Measurements from ENCODE around the gene RNF112.

Gene RNF112

DNA sequence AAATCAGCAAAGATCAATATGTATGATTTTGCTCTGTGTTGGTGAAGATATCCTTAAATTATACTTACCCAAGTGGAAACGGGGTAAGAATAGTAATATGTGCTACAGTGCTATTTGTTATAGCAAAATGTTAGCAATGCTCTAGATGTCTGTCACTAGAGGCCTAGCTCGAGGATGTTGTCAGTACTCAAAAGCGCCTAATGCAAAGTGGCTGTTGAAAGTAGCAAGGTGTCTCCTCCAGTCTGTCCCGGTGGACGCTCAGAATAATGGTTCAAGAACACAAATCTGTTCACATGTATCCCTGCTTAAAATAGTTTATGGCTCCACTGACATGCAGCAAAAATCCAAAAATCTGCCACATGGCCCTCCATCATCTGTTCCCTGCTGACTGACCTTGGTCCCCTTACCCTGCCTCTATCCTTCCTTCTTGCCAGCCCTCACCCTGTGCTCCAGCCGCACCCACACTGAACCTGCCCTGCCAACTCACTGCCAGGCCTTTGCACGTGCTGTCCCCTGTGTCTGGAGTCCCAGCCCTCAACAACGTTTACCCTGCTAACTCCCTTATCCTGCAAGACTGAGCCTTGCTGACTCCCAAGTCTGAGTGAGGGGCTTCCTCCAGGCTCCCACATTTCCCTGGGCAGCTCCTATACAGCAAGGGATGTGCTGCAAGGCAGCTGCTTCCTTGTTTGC, 9.6 kb upstream of the RNF112 start:
- no peaks in the 10 kb centered on the region for H3K9me3 ChIP-seq (replicated peaks in 1 of 11)
- no peak overlapping the region for H3K4me3 ChIP-seq
- no peaks in the 10 kb centered on the region for H3K36me3 ChIP-seq
- no peak overlapping the region for H3K9ac ChIP-seq
- no peak overlapping the region for H3K27ac ChIP-seq
- no peaks in the 10 kb centered on the region for H3K27me3 ChIP-seq
- no peaks in the 10 kb centered on the region for H4K20me1 ChIP-seq
- peaks cover 0 to 39% (median 12%) of the 10 kb centered on the region in 10 experiments; a peak in 13 of 20 replicates for H3K4me1 ChIP-seq
- H3K4me2 ChIP-seq: no peak overlapping the region
- TF ChIP-seq Cebpa-rat (IDR thresholded peaks at IDR 0.05): no peak

DNA sequence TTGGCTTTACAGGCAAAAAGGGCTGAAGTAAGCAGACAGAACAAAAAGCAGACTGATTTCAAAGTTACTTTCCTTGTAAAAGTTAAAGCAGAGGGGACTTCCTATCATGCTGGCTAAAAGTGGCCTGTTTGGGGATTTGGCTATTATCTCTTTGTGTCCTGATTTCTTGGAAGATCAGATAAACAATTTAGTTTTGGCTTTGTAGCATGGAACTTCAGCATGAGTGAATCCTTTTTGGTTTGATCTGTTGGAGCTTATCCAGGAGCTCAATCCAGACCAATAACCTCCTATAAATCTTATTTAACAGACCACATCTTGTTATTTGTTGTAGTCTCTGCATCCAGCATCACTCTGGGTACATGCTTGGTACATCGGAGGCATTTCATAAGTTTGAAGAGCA, 8.9 kb upstream of the RNF112 start:
- Histone ChIP-seq H3K36me3 (no peaks in the 10 kb centered on the region), H3K9me3 (replicated peaks in 1 of 11) (no peaks in the 10 kb centered on the region), H3K4me2 (no peak overlapping the region), H4K20me1 (no peaks in the 10 kb centered on the region), H3K4me3 (no peak overlapping the region), H3K4me1 (peaks cover 0 to 38% (median 12%) of the 10 kb centered on the region in 10 experiments; a peak in 13 of 20 replicates), H3K27me3 (no peaks in the 10 kb centered on the region), H3K9ac (no peak overlapping the region), H3K27ac (no peak overlapping the region)
- no peak for TF ChIP-seq Cebpa-rat (IDR thresholded peaks at IDR 0.05)

DNA sequence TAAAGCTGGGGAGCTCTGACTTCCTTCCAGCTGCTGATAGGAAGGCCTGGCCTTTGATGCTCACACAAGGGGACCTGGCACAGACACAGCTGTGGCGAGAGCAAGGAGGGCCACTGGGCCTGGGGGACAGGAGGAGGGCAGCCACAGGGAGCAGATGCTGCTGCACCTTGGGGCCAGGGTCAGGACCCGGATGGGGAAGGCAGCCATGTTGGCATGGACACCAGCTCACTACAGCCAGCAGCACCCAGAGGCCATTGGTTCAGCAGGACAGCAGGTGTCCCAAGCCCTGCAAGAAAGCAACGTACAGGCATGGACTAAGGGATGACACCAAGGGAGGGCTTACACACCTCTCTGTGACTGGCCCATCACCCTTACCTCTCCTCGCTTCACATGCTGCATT, 8.0 kb upstream of the RNF112 start:
- H3K4me3 ChIP-seq: no peak overlapping the region
- no peak overlapping the region for H3K27ac ChIP-seq
- no peaks in the 10 kb centered on the region for H3K9me3 ChIP-seq (replicated peaks in 1 of 11)
- no peaks in the 10 kb centered on the region for H3K36me3 ChIP-seq
- no peak overlapping the region for H3K9ac ChIP-seq
- H3K4me1 ChIP-seq: peaks cover 0 to 30% (median 10%) of the 10 kb centered on the region in 10 experiments; a peak in 13 of 20 replicates
- H3K27me3 ChIP-seq: no peaks in the 10 kb centered on the region
- H3K4me2 ChIP-seq: no peak overlapping the region
- TF ChIP-seq Cebpa-rat (IDR thresholded peaks at IDR 0.05): no peak
- H4K20me1 ChIP-seq: no peaks in the 10 kb centered on the region

DNA sequence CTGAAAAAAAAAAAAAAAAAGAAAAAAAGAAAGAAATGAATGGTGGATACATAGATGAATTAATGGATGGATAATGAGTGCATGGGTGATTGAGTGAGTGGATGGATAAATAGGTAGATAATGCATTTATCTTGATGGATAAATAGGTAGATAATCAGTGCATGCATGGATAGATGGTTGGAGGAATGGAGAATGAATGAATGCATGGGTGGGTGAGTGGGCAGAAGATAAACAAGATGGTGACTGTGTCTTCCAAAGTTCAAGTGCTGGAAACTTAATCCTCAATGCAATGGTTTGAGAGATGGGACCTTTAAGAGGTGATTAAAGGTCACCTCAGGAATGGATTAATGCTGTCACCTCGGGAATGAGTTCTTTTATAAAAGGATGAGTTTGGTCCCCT, 6.8 kb upstream of the RNF112 start:
- H3K4me3 ChIP-seq: no peak overlapping the region
- TF ChIP-seq Cebpa-rat (IDR thresholded peaks at IDR 0.05): no peak
- H4K20me1 ChIP-seq: no peaks in the 10 kb centered on the region
- H3K4me1 ChIP-seq: peaks cover 0 to 17% (median 0%) of the 10 kb centered on the region in 10 experiments; a peak in 8 of 20 replicates
- no peaks in the 10 kb centered on the region for H3K27me3 ChIP-seq
- H3K27ac ChIP-seq: no peak overlapping the region
- H3K4me2 ChIP-seq: no peak overlapping the region
- no peaks in the 10 kb centered on the region for H3K36me3 ChIP-seq
- no peaks in the 10 kb centered on the region for H3K9me3 ChIP-seq (replicated peaks in 1 of 11)
- H3K9ac ChIP-seq: no peak overlapping the region

DNA sequence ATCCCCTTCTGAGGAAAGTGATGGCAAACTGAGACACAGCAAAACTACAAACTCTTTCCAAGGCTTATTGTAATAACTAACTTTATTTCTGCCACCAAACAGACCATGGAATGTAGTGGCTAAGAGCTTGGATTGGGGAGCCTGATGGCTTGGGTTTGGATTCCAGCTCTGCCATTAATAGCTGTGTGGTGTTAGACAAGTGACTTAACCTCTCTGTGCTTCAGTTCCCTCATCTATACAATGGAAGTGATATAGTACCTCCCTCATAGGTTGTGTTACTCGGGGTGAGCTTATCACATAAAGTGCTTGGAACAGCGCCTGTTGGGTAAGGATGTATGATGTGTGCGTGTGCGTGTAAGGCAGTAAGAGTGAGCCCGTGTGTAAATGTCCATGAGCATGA, 5.9 kb upstream of the RNF112 start:
- Histone ChIP-seq H3K9me3 (replicated peaks in 1 of 11) (no peaks in the 10 kb centered on the region), H3K27me3 (no peaks in the 10 kb centered on the region), H3K4me3 (no peak overlapping the region), H3K4me2 (no peak overlapping the region), H3K27ac (no peak overlapping the region), H3K36me3 (no peaks in the 10 kb centered on the region), H4K20me1 (peaks cover 0 to 3% (median 0%) of the 10 kb centered on the region in 11 experiments; a peak in 1 of 22 replicates), H3K4me1 (peaks cover 0 to 9% (median 0%) of the 10 kb centered on the region in 10 experiments; a peak in 7 of 20 replicates), H3K9ac (no peak overlapping the region)
- TF ChIP-seq Cebpa-rat (IDR thresholded peaks at IDR 0.05): no peak

DNA sequence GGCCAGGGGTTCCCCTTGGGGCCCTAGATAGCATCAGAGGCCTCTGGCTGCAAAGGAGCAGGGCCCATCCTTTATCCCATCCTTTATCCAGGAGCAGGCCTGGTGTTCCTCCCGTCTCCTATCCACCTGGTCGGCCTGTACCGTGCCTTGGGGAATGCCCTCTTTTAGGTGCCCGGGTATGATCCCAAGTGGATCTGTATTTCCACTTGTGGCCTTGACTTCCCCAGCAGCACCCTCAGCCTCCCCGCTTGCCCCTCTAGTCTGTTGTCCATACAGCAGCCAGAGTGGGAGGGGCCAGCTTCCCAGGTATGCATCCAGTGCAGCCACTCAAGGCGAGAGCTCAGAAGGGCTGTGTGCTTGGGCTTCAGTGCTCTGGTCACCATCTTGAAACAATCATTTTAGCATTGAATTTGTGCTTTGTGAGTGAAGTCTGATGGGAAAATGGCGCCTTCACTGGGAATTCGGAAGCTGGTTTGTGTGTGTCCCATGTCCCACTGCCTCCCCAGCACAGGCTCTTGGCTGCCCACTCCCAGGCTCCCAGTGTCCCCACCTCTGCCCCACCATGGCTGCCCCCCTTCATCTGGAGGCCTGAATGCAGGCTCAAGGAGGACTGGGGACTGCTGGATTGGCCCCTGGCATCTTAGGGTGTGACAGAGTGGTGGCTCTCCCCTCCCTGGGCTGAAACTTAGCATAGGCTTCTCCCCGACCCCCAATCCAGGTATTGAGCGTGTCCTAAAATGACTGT, 3.3 kb upstream of the RNF112 start:
- no peak overlapping the region for H3K4me3 ChIP-seq
- no peak overlapping the region for H3K9ac ChIP-seq
- no peak overlapping the region for H3K4me2 ChIP-seq
- no peaks in the 10 kb centered on the region for H3K36me3 ChIP-seq
- H3K27ac ChIP-seq: no peak overlapping the region
- no peaks in the 10 kb centered on the region; a peak in 1 of 22 replicates for H3K27me3 ChIP-seq
- H4K20me1 ChIP-seq: peaks cover 0 to 4% (median 0%) of the 10 kb centered on the region in 11 experiments; a peak in 1 of 22 replicates
- no peaks in the 10 kb centered on the region for H3K9me3 ChIP-seq (replicated peaks in 1 of 11)
- no peaks in the 10 kb centered on the region for H3K4me1 ChIP-seq
- no peak for TF ChIP-seq Cebpa-rat (IDR thresholded peaks at IDR 0.05)

DNA sequence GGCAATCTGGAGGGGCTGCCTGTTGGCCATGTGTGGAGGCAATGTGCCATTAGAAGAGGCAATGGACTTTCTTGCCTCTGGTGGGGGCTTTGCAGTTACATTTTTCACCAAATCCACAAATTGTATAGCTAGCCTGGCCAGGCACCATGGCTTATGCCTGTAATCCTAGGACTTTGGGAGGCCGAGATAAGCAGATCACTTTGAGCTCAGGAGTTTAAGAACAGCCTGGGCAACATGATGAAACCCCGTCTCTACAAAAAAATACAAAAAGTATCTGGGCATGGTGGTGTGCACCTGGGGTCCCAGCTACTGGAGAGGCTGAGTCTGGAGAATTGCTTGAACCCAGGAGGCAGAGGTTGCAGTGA, 2.7 kb upstream of the RNF112 start:
- TF ChIP-seq Cebpa-rat (IDR thresholded peaks at IDR 0.05): no peak
- H3K4me3 ChIP-seq: no peak overlapping the region
- H3K4me2 ChIP-seq: no peak overlapping the region
- H3K9ac ChIP-seq: no peak overlapping the region
- H3K9me3 ChIP-seq (replicated peaks in 1 of 11): no peaks in the 10 kb centered on the region
- H3K36me3 ChIP-seq: no peaks in the 10 kb centered on the region
- peaks cover 0 to 4% (median 0%) of the 10 kb centered on the region in 11 experiments; a peak in 1 of 22 replicates for H4K20me1 ChIP-seq
- H3K27me3 ChIP-seq: no peaks in the 10 kb centered on the region; a peak in 1 of 22 replicates
- H3K4me1 ChIP-seq: no peaks in the 10 kb centered on the region
- H3K27ac ChIP-seq: no peak overlapping the region

DNA sequence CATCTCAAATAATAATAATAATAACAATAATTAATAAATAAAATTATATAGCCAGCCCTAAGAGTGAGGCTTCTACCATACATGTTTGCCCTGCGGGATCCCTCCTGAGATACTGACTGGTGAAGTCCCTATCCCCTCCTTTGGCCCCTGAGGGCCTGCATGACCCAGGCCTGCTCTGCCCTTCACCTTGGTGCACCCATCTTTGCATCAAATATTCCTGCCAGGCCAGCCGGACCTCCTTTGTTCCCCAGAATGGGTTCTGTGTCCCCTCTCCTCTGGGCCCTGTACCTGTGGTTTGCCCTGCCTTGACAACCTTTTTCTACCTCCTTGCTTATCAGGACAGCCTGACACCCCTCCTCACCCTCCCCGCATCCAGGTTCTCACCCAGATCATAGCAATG, 2.0 kb upstream of the RNF112 start:
- no peak overlapping the region for H3K9ac ChIP-seq
- H3K9me3 ChIP-seq (replicated peaks in 1 of 11): no peaks in the 10 kb centered on the region
- TF ChIP-seq Cebpa-rat (IDR thresholded peaks at IDR 0.05): no peak
- no peak overlapping the region for H3K4me3 ChIP-seq
- no peaks in the 10 kb centered on the region for H3K4me1 ChIP-seq
- no peaks in the 10 kb centered on the region; a peak in 1 of 22 replicates for H3K27me3 ChIP-seq
- H4K20me1 ChIP-seq: peaks cover 0 to 4% (median 0%) of the 10 kb centered on the region in 11 experiments; a peak in 1 of 22 replicates
- no peak overlapping the region for H3K4me2 ChIP-seq
- no peak overlapping the region for H3K27ac ChIP-seq
- H3K36me3 ChIP-seq: no peaks in the 10 kb centered on the region

DNA sequence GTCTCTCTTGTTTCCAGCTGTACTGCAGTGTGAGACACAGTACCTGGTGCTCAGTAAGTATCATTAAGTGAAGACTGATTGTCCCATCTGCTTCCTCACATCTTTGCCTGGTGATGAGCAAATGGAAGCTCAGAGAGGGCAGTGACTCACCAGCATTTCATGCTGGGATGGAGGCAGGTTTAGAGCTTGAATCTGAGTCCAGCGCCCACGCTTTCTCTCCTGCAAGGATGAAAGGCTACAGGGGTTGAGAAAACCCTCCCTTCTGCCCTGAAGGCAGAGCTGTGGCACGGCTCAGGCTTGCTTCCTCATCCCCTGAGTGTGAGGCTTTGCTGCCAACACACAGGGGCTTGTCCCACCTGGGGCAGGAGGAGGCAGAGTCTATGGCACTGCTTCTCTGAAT, 1.5 kb upstream of the RNF112 start:
- no peak for TF ChIP-seq Cebpa-rat (IDR thresholded peaks at IDR 0.05)
- Histone ChIP-seq H3K4me1 (no peaks in the 10 kb centered on the region), H3K36me3 (no peaks in the 10 kb centered on the region), H4K20me1 (peaks cover 0 to 4% (median 0%) of the 10 kb centered on the region in 11 experiments; a peak in 1 of 22 replicates), H3K9ac (no peak overlapping the region), H3K4me3 (no peak overlapping the region), H3K9me3 (replicated peaks in 1 of 11) (no peaks in the 10 kb centered on the region), H3K27ac (no peak overlapping the region), H3K27me3 (no peaks in the 10 kb centered on the region; a peak in 1 of 22 replicates), H3K4me2 (no peak overlapping the region)

Data from BLaER1 treated with 17β-estradiol and CSF1 and Interleukin-3, amounts not matched to agents 10 nM and 100 nM (cell line).